Epithelial cell of esophagus (primary cell): Measurements from ENCODE around the gene UGT8.
A peak's percentile ranks its signal among the peaks of the same experiment; 100 is the strongest.

Experiments used
- DNase-seq: peaks from one replicate; pipeline ENCODE4 v3.0.0; 2010; ENCODE audit warnings: low read depth
- H3K4me3 ChIP-seq: 2 replicates; pipeline ENCODE4 v1.5.1; 2011; ENCODE audit warnings: mild to moderate bottlenecking, low read length, control low read depth
- TF ChIP-seq, protein P1 (sequence below): IDR thresholded peaks from 2 replicates; pipeline ENCODE4 v1.5.1; 2011; ENCODE audit warnings: low read depth, mild to moderate bottlenecking, low read length, control low read depth, inconsistent platforms; ENCODE audit not compliant: insufficient read depth; ENCODE audit errors: missing control alignments

The UGT8 gene, protein sequence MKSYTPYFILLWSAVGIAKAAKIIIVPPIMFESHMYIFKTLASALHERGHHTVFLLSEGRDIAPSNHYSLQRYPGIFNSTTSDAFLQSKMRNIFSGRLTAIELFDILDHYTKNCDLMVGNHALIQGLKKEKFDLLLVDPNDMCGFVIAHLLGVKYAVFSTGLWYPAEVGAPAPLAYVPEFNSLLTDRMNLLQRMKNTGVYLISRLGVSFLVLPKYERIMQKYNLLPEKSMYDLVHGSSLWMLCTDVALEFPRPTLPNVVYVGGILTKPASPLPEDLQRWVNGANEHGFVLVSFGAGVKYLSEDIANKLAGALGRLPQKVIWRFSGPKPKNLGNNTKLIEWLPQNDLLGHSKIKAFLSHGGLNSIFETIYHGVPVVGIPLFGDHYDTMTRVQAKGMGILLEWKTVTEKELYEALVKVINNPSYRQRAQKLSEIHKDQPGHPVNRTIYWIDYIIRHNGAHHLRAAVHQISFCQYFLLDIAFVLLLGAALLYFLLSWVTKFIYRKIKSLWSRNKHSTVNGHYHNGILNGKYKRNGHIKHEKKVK

DNA sequence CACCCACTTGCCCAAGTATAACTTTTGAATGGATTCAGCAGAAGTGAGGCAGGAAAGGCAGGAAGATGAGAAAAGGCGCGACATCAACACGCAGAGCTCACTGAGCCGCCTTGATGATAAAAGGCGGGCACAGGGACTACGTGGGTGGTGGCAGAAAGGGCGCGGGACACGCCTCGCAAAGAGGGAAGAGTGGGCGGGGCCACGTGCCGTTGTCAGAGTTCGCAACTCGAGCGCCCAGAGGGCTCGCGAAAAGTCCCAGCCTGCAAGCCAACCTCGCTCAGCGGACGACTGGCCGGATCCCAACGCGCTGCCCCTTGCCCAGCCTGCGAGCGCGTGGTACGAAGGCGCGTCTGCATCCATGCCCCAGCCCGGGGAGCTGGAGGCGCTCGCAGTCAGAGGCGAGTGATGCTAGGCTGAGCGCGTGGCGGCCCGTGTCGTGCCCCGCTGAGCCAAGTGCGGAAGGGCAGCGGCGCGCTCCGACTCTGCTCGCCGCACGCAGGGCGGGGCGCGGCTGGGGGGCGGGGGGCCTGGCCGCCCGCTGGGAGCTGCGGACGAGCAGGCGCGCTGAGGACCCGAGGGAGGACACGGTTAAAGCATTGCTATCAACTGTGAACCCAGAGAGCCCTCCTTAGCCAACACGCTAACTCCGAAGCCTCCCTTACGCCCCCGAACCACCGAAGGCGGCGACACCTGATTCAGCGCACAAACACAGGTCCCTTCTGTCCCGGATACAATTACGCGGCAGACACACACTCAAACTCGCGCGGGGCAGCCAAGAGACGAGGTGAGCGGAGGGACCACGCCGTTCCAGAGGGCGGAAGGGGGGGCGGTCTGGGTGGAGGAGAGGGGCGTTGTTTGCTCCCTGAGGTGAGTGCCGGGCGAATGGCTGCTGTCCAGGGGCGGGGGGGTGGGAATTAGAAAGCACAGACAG is at the start of gene UGT8:
UGT8 (plus strand) TSS at position 617 of the 931 bp plus-strand sequence. CDS start 24,074 bp downstream, outside the sequence.
- DNase-seq: peak; percentile 29
- H3K4me3 ChIP-seq: peak within 1 kb of the TSS; percentile 47
- TF ChIP-seq, protein P1, sequence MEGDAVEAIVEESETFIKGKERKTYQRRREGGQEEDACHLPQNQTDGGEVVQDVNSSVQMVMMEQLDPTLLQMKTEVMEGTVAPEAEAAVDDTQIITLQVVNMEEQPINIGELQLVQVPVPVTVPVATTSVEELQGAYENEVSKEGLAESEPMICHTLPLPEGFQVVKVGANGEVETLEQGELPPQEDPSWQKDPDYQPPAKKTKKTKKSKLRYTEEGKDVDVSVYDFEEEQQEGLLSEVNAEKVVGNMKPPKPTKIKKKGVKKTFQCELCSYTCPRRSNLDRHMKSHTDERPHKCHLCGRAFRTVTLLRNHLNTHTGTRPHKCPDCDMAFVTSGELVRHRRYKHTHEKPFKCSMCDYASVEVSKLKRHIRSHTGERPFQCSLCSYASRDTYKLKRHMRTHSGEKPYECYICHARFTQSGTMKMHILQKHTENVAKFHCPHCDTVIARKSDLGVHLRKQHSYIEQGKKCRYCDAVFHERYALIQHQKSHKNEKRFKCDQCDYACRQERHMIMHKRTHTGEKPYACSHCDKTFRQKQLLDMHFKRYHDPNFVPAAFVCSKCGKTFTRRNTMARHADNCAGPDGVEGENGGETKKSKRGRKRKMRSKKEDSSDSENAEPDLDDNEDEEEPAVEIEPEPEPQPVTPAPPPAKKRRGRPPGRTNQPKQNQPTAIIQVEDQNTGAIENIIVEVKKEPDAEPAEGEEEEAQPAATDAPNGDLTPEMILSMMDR: no peak

DNA sequence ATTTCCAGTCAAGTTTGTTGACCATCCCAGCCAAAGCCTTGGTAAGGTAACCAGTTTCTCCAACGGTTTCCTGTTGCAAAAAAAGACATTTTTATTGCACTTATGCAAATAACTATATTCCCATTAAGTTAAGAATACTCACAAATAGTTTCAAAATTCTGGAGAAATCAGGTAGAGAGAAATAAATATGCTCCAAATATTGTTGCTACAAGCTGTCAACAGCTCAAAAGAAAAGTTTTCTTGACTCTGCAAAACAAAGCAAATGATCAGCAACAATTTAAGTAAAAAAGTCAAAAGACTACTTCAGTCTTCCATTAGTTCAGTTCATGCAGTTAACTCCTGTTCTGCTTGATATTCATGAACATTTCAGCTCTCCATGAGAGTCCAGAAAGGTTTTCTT is 49.0 kb upstream of the UGT8 start:
- no peak overlapping the region for H3K4me3 ChIP-seq
- DNase-seq: no peak
- TF ChIP-seq, protein P1: no peak

DNA sequence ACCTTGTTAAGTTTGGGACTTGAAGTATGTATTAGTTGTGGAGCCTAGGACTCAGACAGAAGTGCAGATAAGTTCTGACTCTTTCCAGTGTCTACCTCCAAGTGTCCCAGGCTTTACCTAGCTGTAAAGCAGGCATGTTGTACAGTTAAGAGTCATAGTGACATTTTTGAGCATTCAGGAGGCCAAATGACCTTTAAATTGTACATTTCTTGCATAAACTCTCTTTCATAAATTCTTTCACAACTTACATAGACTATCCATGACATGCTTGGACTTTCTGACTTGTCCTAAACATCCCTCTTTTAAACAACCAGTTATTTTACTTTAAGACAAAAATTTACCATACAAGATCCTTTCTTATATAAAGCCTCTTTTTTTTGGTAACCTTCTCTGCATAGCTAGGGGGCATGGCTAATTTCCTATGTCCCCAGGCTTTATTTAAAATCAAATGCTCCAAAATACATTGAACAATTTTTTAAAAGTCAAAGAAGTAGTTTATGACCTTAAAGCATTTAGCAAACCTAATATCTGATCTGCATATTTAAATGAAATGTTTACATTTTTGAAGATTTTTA is 40.1 kb upstream of the UGT8 start:
- TF ChIP-seq, protein P1: no peak
- DNase-seq: no peak
- no peak overlapping the region for H3K4me3 ChIP-seq

DNA sequence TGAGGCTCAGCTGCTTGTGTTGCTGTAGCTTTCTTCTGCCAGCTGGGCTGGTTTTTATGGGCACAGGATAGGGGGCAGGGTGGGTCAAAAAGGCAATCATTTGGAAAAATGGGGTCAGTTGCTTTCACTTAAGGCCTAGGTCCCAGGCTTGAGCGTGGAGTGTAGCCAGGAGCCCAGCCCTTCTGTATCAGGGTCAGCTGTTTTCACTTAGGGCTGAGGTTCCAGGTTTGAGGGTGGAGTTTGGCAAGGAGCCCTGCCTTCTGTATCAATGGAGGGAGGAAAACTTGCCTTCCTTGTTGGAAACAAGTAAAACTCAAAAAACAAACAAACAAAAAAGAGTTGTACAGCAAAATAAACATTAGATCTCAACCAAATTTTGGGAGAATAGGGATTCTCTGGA is 37.0 kb upstream of the UGT8 start:
- DNase-seq: no peak
- H3K4me3 ChIP-seq: no peak overlapping the region
- TF ChIP-seq, protein P1: no peak

DNA sequence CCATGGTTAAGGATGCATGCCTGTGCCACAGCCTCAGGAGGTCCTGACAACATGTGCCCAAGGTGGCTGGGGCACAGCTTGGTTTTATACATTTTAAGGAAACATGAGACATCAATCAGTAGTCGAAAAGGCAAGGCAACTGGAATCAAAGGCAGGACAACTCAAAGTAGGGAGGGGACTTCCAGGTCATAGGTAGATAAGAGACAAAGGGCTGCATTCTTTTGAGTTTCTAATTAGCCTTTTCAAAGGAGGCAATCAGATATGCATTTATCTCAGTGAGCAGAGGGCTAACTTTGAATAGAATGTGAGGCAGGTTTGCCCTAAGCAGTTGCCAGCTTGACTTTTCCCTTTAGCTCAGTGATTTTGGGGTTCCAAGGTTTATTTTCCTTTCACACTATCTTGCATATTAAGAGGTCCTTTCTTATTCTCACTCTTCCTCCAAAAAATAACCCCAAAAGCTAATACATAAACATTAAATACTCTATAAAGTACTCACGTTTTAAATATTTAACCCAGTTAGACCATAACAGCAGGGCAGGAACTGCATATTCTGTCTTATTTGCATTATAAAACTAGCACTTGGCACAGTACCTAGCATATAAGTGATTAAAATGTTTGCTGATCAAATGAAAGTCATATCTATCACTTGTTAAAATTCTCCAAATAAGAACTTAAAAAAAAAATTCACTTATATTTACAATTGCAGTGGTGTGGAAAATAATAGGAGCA is 36.3 kb upstream of the UGT8 start:
- H3K4me3 ChIP-seq: no peak overlapping the region
- TF ChIP-seq, protein P1: no peak
- no peak for DNase-seq
